Kidney epithelial cell (primary cell): ENCODE measurements around the gene ABCG1. TPM values are rescaled to one million over a fixed set of nuclear protein-coding genes. Genes with fewer than 3 reads are reported as not detected.

Experiments
- DNase-seq: peaks from one replicate; pipeline ENCODE4 v3.0.0-alpha.2; 2010; ENCODE audit warnings: low read depth
- H3K27me3 ChIP-seq: 2 replicates; pipeline ENCODE4 v1.6.0; 2011; ENCODE audit warnings: low read length; ENCODE audit not compliant: control insufficient read depth, insufficient read depth
- H3K36me3 ChIP-seq: 2 replicates; pipeline ENCODE4 v1.5.1; 2011; ENCODE audit warnings: low read length; ENCODE audit not compliant: control insufficient read depth, insufficient read depth
- H3K4me3 ChIP-seq: 2 replicates; pipeline ENCODE4 v1.5.1; 2011; ENCODE audit warnings: low read depth, mild to moderate bottlenecking, control low read depth, low read length
- CTCF ChIP-seq: IDR thresholded peaks from 2 replicates; pipeline ENCODE4 v1.5.1; 2011; ENCODE audit warnings: mild to moderate bottlenecking, moderate library complexity, low read length, control low read depth, inconsistent platforms; ENCODE audit not compliant: insufficient read depth, poor library complexity, severe bottlenecking
- total RNA-seq: library from RNA; depleted of rRNA; stranded (reverse); fragments of >200 nt; gene quantifications from 2 replicates; pipeline ENCODE4 v1.2.3, GENCODE V29; 2015

ABCG1 gene
- total RNA-seq, 1 donor from 2014 or later = 3.6 TPM

- no peak overlapping the region for H3K4me3 ChIP-seq
- no peak for DNase-seq
- no peaks in the 10 kb centered on the region for H3K36me3 ChIP-seq
- TF ChIP-seq CTCF = no peak
- peaks cover 4% of the 10 kb centered on the region for H3K27me3 ChIP-seq
These were observed 100.4 kb downstream of the ABCG1 start for GRCh38 chr21:42319376-42319775.

GRCh38 chr21:42319851-42320572 lies 101.1 kb downstream of the ABCG1 start:
- no peak for TF ChIP-seq CTCF
- peaks cover 4% of the 10 kb centered on the region for H3K27me3 ChIP-seq
- no peaks in the 10 kb centered on the region for H3K36me3 ChIP-seq
- H3K4me3 ChIP-seq = no peak overlapping the region
- DNase-seq = no peak

- no peak for TF ChIP-seq CTCF
- Histone ChIP-seq H3K4me3 (no peak overlapping the region), H3K36me3 (no peaks in the 10 kb centered on the region), H3K27me3 (peaks cover 4% of the 10 kb centered on the region)
- DNase-seq = no peak
These were observed 101.9 kb downstream of the ABCG1 start for GRCh38 chr21:42320791-42321190.

- H3K27me3 ChIP-seq = peaks cover 4% of the 10 kb centered on the region
- no peak overlapping the region for H3K4me3 ChIP-seq
- TF ChIP-seq CTCF = no peak
- no peak for DNase-seq
- H3K36me3 ChIP-seq = no peaks in the 10 kb centered on the region
These were observed 102.3 kb downstream of the ABCG1 start for GRCh38 chr21:42321231-42321630.

DNA sequence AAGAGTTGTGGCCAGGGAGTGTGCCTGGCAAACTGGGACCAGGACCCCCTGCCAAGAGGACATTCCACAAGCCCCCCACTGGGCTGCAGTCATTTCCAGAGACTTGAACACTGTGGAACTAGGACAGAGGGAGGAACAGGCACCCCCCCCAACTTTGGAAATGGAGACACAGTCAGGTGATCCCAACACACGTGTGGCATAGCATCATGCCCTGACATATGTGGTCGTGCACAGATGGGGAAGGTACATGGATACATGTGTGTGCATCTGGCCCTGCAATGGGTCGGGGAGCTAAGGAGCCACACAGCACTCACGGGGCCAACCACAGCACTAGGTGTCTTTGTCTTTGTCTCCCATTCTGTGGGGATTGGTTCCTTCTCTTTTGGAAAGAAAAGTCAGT lies 102.9 kb downstream of the ABCG1 start:
- Histone ChIP-seq H3K36me3 (no peaks in the 10 kb centered on the region), H3K4me3 (no peak overlapping the region), H3K27me3 (peaks cover 4% of the 10 kb centered on the region)
- DNase-seq = no peak
- TF ChIP-seq CTCF = no peak

GRCh38 chr21:42324896-42325295 lies 106.0 kb downstream of the ABCG1 start:
- Histone ChIP-seq H3K36me3 (no peaks in the 10 kb centered on the region), H3K27me3 (peaks cover 4% of the 10 kb centered on the region), H3K4me3 (no peak overlapping the region)
- no peak for TF ChIP-seq CTCF
- DNase-seq = no peak
